T-helper 1 cell (primary cell): ENCODE measurements around the gene TCF4.

ENCODE experiments used
- DNase-seq, 5 donors: peaks; one replicate each; pipeline ENCODE4 v3.0.0-alpha.2; 2012 to 2020

The TCF4 gene

DNA sequence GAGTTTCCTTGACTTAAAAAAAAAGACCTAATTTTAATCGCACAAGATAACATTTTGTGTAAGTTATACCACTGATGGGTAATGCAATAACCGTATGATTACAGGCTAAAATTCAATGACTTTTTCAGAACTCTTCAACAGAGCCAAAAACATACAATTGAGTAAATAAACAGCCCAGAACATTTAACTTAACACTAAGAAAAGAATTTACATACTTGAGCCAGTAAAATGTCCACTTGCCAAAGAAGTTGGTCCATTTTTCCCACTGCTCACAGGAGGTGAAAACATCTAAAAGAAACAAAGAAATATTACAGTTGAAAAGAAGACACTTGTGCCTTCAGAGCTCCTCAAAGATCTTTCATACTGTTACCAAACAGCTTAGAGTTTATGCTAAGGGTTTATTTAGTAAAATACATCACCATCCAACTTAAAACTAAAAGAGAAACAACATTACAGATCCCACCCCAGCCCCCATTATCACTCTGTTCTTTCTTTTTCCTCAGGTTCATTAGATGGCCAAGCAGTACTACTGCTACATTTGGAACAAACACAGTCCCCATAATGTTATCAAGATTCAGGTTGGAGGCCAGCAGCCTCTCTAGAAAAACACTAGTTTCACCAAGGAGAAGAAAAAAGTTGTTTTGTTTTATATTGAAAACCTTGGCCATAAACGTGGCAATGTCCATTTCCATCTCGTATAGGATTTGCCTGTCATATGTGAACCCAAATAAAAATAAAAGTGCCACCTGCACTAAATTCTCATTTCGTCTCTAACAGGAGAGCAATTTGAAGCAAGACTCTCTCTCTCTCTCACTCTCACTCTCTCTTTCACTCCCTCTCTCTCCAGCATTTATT lies 2.7 kb downstream of the TCF4 start:
- no peak for DNase-seq

DNA sequence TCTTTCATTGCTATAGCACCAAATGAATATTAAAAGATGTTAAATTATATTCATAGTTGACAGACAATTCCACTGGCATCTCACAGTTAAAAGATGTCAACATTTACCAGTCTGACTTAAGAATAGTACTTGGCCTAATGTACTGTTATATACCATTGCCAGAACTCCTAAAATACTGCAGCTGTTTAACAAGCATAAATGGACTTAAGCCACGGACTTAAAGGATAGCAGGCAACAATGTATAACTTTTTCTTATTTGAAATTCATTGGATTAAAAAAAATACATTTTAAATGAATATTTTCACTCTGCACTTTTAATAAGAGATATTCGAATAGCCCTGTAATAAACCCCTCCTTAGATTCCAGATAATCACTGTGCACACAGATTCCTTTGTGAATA lies 3.8 kb downstream of the TCF4 start:
- no peak for DNase-seq

DNA sequence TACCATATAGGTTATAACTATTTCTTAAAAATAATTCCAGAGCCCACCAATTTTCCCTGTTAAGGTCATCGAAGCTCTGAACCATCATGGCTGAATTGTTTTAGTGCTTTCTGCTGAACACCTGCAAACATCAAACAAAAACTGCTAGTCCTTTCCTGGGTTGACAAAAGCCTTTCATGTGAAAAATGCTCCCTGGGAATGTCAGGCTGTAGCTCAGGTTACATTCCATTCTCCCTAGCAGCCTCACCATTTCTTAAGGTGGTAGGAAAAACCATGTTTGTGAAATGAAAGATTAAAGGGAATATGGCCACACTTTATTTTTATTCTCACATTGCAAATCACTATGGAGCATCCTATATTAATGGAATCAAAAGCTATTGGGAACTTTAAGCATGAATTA lies 5.7 kb downstream of the TCF4 start:
- no peak for DNase-seq

DNA sequence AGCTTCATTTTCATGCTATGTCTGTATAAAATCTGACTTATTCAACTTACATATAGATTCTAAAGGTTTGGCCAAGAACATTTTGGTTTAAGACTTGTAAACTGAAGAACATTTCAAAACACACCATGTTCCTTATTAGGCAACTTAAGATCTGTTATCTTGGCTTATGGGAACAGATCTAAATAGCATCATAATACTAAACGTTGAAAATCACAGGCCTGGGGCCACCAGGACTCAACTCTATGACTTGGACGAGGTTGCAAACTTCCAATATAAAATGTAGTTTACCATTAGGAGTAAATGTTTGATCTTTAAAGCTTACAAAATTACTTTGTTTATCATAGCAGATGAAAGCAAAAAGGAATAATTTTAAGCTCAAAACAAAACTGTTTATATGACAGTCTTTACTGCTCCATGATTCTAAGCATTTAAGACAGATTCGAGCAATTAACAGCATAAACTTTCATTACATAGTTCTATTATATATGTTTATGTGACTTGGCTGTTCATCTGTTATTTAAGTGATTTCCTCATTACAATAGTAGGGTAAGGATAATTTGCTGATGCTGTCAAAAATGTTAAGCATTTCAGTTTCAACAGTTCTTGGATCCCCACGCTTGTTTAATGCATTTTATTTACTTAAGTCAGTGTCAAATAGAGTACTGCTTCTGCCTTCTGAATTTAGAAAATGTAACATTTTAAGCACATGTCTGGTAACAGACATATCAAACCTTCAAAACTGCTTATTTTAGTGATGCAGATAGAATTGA lies 8.3 kb downstream of the TCF4 start:
- no peak for DNase-seq

DNA sequence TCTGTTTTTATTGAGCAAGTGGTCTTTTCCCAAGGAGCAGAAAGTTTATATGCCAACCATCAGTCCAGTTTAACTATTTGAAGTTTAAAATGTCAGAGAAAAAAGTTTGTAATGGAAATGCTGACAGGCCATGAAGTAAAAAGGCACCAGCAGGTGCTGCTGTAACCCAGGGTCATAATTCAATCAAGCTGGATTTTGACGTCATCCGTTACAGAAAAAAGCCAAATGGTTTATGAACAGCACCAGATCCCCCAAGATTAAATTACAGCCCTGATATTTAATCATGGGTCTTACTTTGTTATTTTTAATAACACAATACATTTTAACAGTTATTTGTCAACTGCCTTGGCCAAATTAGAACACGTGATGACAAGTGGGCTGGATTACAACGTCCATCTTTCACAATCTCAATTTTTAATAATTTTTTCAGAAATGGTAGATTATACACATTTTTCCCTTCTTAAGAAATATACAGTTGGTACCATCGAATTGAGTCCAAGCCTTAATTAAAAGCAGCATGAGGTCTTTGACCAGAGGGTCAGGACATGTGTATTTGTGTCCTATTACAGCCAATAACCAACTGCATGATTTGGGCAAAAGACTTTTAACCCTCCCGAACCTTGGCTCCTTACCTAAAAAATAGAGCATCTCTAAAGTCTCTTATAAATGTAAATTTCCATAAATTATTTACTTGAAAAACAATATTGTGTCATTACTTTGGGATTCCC lies 10.0 kb downstream of the TCF4 start:
- DNase-seq, result no peak

DNA sequence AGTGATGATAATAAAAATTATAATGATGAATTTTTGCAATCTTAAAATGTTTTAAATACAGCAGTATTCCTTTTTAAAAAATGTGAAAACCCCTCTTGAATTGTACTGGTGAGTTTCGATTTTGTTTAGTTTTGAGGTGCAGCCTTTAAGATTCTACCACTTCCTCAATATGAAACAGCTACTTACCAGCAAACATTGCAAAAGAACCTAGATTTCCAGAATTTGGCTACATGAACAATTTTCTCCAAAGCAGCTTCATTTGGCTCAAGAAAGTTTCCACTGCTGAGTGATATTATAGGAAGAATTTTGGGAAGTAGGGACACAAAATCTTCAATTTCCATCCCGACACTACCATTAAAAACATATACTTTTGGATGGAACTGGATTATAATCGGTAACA lies 12.0 kb downstream of the TCF4 start:
- DNase-seq, result no peak

DNA sequence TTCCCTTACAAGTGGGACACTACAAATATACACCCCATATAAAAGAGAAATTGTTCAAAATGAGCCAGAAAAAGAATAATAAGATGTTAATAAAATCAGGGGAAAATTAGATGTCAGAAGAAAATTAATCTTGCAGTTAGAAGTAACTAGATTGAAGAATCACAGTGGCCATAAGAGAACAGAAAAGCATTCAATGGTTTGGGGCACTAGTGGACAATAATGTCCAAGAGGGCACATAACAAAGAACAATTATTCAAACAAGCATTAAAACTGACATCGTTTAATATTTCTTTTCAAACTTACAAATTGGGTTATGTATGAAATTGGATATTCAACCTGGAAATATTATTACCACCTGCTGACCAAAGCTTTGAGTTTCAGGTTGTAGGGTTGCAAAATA lies 12.9 kb downstream of the TCF4 start:
- DNase-seq, result no peak

DNA sequence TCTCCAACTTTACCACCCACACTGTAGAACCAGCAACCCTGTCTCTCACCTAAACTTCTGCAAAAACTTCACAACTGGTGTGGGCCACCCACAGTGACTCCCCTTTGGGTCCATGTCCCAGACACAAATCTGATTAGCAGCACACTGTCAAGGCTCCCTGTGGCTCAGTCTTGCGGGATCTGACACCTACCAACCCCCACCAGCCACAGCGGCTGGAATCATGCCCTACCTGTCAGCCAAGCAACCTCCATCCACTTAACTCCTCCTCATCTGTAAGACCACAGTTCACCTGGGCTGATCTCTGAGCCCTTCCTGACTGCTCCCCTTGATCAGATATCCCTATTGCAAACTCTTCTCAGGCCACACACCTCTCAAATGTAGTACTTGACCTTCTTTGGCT lies 14.6 kb downstream of the TCF4 start:
- no peak for DNase-seq

DNA sequence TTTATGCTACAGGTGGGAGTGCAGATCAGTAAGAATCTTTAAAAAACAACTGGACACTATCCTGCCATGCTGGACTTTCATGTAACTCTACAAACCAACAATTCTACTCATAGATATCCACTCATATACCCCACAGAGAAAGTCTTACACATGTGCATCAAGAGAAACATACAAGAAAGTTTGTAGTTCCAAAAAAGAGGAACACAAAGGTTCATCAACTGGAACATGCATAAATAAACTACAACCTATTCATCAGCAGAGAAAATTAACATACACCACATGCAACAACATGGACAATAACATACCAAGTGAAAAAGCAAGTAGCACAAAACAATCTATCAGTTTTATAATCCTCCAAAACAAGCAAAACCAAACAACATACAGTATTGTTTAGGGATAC lies 17.0 kb downstream of the TCF4 start:
- no peak for DNase-seq

DNA sequence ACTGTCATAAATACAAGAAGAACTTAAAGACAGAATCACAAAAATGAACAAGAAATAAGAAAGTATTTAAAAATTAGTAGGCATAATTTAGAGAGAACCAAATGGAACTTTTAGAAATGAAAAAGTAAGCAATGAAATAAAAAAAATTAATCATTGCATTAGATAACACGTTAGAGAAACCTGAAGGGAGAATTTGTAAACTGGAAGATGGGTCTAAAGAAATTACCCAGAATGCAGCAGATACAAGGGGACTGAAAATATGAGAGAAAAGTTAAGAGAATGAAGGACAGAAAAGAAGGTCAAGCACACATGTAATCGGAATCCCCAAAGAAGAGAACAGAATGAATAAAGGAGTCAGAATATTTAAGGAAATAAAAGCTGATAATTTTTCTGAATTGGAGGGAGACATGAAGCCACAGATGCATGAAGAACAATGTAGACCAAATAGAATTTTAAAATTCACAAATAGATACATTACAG lies 21.5 kb downstream of the TCF4 start:
- DNase-seq, result no peak

DNA sequence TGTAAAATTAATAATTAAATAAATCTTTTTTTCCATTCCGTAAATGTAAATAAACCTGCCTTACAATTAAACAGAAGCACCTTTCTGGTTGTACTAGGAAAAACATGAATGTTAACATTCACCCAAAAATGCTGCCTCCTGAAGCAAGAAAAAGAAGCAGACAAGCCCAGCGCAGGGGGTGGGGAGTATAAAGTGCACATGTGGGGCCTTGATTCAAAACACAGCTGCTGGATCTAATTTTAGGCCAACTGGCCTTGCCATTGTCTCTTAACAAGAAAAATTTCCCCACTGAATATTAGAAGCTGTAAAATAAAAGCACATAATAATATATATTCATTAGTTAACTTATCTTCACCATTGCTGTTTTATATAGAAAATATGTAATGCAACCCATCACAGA lies 28.3 kb downstream of the TCF4 start:
- DNase-seq, result no peak

DNA sequence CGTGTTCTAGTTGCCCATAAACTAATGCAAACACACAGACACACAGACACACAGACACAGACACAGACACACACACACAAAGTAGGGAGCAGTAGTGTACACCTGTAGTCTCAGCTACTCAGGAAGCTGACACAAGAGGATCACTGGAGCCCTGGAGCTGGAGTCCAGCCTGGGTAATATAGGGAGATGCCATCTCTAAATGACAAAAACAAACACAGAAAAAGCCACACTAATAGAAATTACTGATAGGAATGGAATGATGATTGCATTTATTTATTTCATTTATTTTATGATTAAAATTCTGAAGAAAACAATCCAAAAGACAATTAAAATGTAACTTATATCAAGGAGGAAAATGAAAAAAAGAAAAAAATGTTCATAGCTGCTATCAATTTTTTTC lies 30.8 kb downstream of the TCF4 start:
- no peak for DNase-seq

DNA sequence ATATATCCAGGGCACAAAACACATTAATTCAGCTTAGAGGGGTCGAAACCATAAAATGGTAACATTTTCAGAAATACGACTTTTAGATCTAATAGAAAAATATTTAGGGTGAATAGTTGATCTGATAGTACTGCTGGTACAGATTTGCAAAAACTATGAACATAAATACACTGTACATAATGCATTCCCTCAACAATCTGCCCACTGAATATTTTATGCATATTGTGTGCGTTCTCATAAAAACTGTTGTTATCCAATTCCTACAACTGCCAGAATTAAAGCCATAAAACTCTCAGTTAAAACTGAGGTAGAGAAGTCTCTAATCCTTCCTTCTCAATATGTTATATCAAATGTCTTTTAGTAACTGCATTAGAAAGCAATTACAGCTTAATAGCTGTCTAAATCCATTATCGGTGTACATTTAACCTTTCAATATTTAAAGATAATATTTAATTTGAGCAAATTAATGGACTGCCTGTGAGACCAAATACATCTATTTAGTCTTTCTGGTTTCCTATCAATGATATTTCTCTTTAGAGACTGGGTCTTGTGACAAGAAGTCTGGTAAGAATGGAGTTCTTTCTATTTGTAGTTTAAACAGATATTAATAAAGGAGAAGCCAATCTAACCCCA lies 32.5 kb downstream of the TCF4 start:
- no peak for DNase-seq

DNA sequence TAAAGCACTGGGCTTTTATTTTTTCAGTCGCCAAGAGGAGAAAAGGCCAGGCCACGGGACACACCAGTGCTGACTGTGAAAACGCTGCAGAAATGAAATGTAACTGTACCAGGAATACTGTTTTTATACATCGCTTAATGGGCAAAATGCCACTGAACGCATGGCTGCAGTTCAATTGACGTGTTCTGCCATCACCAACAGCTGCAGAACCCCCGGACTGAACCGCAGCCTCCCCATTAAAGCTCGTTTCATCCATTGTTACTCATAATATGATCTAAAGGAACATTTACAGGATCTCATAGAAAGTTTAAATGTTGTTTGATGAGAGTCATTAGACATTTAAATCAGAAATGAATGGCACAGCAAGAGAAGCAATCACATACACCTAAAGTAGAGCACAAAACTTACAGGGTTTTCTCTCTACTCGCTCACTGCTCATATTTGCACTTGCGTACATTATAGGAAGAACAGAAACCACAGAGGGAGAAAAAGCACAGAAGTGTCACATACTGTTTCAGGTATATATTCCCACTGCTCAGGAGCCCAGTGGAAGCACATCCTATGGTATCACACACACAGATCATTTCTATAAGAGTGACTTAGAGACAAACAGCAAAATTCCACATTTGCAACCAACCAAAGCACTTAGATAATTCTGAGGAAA lies 35.3 kb downstream of the TCF4 start:
- no peak for DNase-seq

DNA sequence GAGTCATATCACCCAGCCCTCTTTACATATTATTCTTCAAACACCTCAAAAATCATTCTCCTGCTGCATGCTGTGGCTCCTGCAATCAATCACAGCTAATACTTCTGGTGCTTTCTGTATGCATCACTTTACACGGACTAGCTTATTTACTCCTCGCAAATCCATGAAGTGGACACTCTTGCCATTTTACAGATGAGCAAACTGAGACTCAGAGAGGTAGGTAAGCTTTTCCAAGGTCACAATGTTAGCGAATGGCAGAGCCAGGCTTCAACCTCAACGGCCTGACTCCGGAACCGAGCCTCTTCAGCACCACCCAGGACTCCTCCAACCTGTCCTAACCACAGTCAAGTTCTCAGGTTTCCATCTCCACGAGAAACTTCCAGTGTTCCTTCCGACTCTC lies 36.8 kb downstream of the TCF4 start:
- DNase-seq, result no peak

DNA sequence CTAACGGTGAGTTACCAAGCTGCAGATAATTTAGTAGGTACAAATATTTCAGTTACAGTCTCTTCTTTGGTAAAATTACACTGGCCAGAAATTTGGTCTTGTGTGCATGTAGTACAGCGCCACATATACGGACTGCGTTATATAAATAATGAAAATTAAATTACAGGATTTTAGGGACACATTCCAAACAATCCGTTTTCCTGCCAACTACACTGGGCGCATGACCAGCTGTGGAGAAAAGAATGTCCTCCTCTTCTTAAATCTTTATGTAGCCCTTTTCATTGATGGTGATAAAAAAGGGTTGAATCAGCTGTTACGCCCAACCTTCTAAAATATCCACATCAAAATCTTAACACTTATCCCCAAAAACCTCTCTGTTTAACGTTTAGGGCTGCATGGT lies 37.5 kb downstream of the TCF4 start:
- no peak for DNase-seq

DNA sequence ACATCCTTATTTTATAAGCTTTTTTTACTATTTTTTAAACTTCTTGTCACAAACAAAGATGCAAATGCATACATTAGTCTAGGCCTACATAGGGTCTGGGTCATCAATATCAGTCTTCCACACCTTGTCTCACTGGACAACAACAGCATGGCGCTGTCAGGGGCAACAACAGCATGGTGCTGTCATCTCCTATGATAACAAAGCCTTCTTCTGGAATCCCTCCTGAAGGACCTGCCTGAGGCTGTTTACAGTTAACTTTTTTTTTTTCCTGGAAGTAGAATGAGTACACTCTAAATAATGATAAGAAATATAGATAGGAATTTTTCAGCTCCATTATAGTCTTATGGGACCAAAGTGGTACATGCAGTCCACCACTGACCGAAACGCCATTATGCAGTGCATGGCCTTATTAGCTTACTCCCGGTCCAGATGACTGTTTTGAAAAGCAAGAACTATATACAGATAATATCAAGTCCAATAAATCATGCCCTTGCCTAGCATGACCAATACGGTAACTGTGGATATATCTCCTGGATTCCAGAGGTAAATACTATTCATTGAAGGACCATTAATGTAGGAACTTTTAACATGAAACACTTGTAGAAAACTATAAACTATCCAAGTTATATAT lies 38.4 kb downstream of the TCF4 start:
- no peak for DNase-seq

DNA sequence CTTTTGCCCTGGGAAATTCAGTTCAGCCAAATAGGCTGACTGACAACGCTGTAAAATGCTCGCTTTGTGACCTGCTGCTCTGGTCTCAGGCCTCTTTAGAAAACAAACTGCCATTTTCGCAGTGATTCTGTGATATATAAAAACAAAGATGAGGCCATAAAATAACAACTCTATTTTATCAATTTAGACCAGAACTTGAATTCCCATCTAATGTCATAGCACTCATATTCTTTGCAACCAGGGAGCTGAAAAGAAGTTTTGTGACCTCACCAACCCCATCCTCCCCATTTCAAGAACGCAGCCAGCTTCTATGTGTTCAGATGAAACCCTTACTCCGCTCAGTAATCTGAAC lies 40.3 kb downstream of the TCF4 start:
- no peak for DNase-seq

DNA sequence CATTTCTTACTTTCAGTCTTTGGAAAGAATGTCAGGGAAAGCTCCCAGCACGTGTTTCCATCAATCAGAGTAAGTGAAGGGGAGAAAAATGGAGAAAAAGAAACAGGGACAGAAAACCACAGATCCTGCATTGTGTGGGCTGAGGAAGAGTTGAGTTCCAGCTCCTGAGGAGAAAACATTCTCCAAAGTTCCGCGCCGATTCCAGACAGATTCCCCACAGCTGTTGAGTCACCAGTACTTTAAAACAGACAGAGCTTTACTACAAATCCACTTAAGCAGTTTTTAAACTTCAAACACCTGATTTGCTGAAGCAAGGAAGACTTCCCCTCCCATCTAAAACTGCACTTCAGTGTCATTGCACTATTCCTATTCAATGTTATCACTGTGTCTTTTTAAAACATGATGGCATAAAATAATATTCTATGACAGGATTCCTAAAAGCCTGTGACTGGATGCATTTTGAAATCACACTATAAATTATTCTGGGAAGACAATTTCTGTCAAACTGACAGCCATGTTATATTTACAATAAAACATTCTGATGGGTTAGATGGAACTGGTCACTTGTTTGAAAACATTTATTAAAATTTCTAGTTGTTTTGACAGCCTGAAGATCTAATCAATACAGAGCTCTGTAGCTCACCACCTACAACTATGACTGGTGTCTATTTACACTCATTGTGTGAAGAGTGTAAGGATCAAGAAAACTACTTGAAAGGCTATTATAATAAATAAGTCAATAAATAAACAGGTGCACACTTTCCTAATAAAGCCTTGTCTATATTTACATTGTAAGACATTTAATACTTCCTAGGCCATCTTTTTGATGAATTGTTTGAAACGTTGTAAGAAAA lies 40.9 kb downstream of the TCF4 start:
- DNase-seq, result no peak

DNA sequence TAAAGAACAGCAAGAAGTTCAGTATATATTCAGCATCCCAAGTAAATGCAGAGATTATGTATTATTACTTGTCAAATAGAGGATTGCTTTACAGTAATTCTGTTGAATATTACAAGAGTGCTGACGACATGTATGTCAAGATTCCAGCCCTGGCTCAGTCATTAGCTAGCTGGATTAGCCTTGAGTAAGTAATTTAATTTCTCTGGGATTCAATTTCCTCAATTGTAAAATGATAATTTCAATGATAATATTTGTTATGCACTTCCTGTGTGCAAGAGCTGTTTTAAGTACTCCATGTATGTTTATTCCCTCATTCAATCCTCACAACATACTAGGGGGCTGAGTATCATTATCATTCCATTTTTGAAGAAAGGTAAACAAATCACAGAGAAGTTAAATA lies 44.0 kb downstream of the TCF4 start:
- DNase-seq, result no peak

DNA sequence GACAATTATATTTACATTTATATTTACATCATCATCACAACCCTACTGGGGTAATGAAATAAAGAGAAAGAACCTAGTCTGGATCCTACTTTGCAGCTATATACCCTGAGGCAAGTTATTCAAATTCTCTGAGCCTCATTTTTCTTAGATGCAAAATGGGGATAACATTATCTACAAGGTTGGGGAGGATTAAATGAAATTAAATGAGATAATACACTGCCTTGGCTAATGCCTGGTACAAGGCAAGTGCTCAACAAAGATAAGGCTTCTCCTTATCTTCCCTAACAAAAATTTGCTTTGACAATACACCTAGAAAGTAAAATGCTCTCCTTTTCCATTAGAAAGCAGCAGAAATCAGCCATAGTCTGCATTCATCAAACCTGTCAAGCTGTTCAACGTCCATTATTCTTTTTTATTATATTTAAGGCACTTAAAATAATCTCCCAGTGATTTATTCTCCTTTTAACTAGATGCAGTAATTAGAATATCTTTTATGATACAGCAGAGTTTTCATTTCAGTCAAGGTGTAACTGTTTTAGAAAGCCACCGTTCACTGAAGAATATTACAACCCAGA lies 44.8 kb downstream of the TCF4 start:
- DNase-seq, result no peak
